ENCODE results near the gene LDOC1.

GRCh38 chrX:141142946-141143345 is 34.0 kb downstream of the LDOC1 start:
- no peak for TF ChIP-seq EZH2 (IDR thresholded peaks at IDR 0.05; ENCODE audit: borderline replicate concordance, low read length)
- TF ChIP-seq CTCF (IDR thresholded peaks at IDR 0.05; ENCODE audit: low read length): no peak

Measured in OCI-LY1 (cell line).